GM19438 (cell line): ENCODE results near the gene DNAH6.
"Not testable (repeated sequence)": the region's sequence is repeated elsewhere in the genome, so short reads cannot be mapped to it uniquely, and the experiment has no call there.

Experiments used
- ATAC-seq: cut with Tn5 transposase; IDR thresholded peaks from one replicate; pipeline ENCODE4 v1.9.1; 2021; ENCODE audit warnings: low read depth; ENCODE audit not compliant: unreplicated experiment

The DNAH6 gene

GRCh38 chr2:84496386-84496785, 19.9 kb upstream of the DNAH6 start:
- no peak for ATAC-seq

- ATAC-seq = no peak
Observed at GRCh38 chr2:84497285-84497684, 19.0 kb upstream of the DNAH6 start.

- ATAC-seq = no peak
Observed at GRCh38 chr2:84498150-84498799, 18.0 kb upstream of the DNAH6 start.

GRCh38 chr2:84511024-84511423, 5.3 kb upstream of the DNAH6 start:
- ATAC-seq = not testable (repeated sequence)

- ATAC-seq = no peak
Observed at GRCh38 chr2:84515788-84516187, 510 bp upstream of the DNAH6 start.

- ATAC-seq = no peak
Observed at GRCh38 chr2:84519332-84519957, 3.1 kb downstream of the DNAH6 start.

GRCh38 chr2:84526562-84526961, 10.3 kb downstream of the DNAH6 start:
- ATAC-seq = no peak

GRCh38 chr2:84527137-84528129, 11.1 kb downstream of the DNAH6 start:
- no peak for ATAC-seq

- no peak for ATAC-seq
Observed at GRCh38 chr2:84532291-84532690, 16.0 kb downstream of the DNAH6 start.

GRCh38 chr2:84534225-84534624, 17.9 kb downstream of the DNAH6 start:
- ATAC-seq = no peak

- ATAC-seq = no peak
Observed at GRCh38 chr2:84537251-84537650, 21.0 kb downstream of the DNAH6 start.

- ATAC-seq = no peak
Observed at GRCh38 chr2:84539729-84540128, 23.4 kb downstream of the DNAH6 start.

GRCh38 chr2:84545005-84545404, 28.7 kb downstream of the DNAH6 start:
- no peak for ATAC-seq

GRCh38 chr2:84546551-84546950, 30.3 kb downstream of the DNAH6 start:
- no peak for ATAC-seq

GRCh38 chr2:84548303-84548702, 32.0 kb downstream of the DNAH6 start:
- no peak for ATAC-seq

- no peak for ATAC-seq
Observed at GRCh38 chr2:84550916-84551315, 34.6 kb downstream of the DNAH6 start.

GRCh38 chr2:84551526-84551925, 35.2 kb downstream of the DNAH6 start:
- not testable (repeated sequence) for ATAC-seq

- peak; percentile 66 for ATAC-seq
Observed at GRCh38 chr2:84556190-84556589, 39.9 kb downstream of the DNAH6 start.

GRCh38 chr2:84559838-84560237, 43.5 kb downstream of the DNAH6 start:
- ATAC-seq = no peak

GRCh38 chr2:84579661-84580060, 63.4 kb downstream of the DNAH6 start:
- ATAC-seq = no peak

- no peak for ATAC-seq
Observed at GRCh38 chr2:84603911-84604310, 87.6 kb downstream of the DNAH6 start.
